WTC11 (cell line): ENCODE results near the gene TMEM11.

Experiments
- CTCF ChIP-seq: fragments of 200-600 bp; IDR thresholded peaks from 2 replicates; pipeline ENCODE4 v1.8.0; 2022; ENCODE audit warnings: antibody characterized with exemption
- IRF2 ChIP-seq: sonication (generic); formaldehyde crosslinking; IDR thresholded peaks from 2 replicates; pipeline ENCODE4 v1.8.0; 2022; ENCODE audit warnings: low read depth, missing genetic modification reagents, borderline replicate concordance
- TEAD1 ChIP-seq: sonication (generic); formaldehyde crosslinking; IDR thresholded peaks from 2 replicates; pipeline ENCODE4 v1.8.0; 2022; ENCODE audit warnings: mild to moderate bottlenecking, missing genetic modification reagents
- USF1 ChIP-seq: sonication (generic); formaldehyde crosslinking; IDR thresholded peaks from 2 replicates; pipeline ENCODE4 v1.8.0; 2022; ENCODE audit warnings: mild to moderate bottlenecking, missing genetic modification reagents
- ZMAT4 ChIP-seq: fragments of 250-450 bp; sonication (Bioruptor Pico); IDR thresholded peaks from 2 replicates; pipeline ENCODE4 v1.9.0; 2021; ENCODE audit warnings: mild to moderate bottlenecking
- ZNF232 ChIP-seq: sonication (generic); formaldehyde crosslinking; IDR thresholded peaks from 2 replicates; pipeline ENCODE4 v1.8.0; 2022; ENCODE audit warnings: mild to moderate bottlenecking, missing genetic modification reagents

- TF ChIP-seq CTCF (no peak), ZNF232 (CRISPR knock-in tag) (no peak), TEAD1 (CRISPR knock-in tag) (no peak), USF1 (CRISPR knock-in tag) (no peak), ZMAT4 (no peak), IRF2 (no peak)
Observed at GRCh38 chr17:21190078-21190477, 23.9 kb downstream of the TMEM11 start.
